RPMI7951 (cell line): Measurements from ENCODE around the gene ACD. TPM values are rescaled to one million over a fixed set of nuclear protein-coding genes. Genes with fewer than 3 reads are reported as not detected.

Experiments used
- DNase-seq: peaks from one replicate; pipeline ENCODE4 v3.0.0-alpha.2; 2012; ENCODE audit warnings: low read depth
- total RNA-seq: library from RNA; depleted of rRNA; stranded (reverse); fragments of >200 nt; shearing (Covaris generic); gene quantifications from 2 replicates; pipeline ENCODE4 v1.2.3, GENCODE V29; 2014; rRNA removed

The ACD gene
- total RNA-seq, 1 experiment from 2014 or later = 47.2 TPM

GRCh38 chr16:67647681-67648080 lies 12.4 kb downstream of the ACD start:
- no peak for DNase-seq

DNA sequence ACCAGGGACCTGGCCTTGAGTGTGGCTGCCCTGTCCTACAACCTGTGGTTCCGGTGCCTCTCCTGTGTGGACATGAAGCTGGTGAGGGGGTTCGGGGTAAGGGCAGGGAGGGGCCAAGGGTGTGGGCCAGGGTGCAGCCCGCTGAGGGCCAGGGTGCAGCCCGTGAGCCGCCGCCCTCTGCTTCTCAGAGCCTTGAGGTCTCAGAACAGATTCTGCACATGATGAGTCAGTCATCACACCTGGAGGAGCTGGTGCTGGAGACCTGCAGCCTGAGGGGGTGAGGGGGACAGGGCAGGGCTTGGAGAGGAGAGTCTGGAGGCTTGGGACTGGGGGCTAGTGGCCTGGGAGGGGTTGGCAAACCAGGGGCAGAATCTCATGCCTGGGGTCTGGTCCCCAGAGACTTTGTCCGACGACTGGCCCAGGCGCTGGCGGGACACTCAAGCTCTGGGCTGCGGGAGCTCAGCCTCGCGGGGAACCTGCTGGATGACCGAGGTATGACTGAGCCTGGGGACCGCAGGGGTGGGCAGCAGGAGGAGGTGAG lies 12.9 kb downstream of the ACD start:
- no peak for DNase-seq

GRCh38 chr16:67645397-67646121 lies 14.5 kb downstream of the ACD start:
- no peak for DNase-seq

- no peak for DNase-seq
Measured at GRCh38 chr16:67644038-67644437, 16.0 kb downstream of the ACD start.

DNA sequence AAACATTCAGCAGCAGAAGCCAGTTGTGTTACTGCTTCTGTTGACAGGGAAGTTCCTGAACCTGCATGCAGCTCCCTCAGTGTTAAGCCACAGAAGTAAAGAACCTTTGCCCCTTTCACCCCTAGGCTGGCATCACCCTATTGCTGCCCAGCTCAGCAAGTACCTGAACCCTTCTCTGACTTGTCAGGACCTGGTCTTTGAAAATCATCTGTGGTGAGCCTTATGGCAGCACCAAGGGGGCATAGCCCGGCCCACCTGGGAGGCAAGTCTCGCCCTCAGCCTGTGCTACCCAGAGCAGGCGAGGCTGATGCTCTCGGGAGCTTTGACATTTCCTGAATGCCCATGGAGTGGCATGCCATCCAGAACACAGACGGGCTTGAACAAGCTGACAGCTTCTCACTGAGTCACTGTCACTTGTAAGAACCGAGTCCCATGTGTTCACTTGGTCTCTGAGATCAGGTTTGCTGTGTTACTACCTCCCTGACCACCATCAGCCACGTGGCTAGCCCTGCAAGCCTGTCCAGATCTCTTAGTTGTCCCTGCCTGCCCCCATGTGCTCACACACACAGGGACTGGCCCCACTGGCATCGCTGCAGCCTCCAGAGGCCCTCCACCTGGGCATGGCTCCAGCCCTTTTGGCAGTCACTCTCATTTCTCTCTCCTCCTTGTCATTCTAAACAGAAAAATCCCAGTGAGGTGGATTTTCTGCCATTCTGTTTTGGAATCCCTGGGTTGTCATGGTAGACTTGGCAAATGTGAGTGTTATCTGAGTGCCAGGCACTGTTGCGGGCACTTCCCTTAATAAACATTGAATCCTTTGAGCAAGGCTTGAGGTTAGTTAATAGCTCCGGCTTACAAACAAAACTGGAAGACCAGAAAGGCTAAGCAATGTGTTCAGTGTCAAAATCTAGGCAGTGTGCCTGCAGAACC lies 18.0 kb downstream of the ACD start:
- DNase-seq = no peak

- DNase-seq = no peak
Measured at GRCh38 chr16:67637625-67638024, 22.4 kb downstream of the ACD start.

GRCh38 chr16:67636713-67637112 lies 23.3 kb downstream of the ACD start:
- no peak for DNase-seq

DNA sequence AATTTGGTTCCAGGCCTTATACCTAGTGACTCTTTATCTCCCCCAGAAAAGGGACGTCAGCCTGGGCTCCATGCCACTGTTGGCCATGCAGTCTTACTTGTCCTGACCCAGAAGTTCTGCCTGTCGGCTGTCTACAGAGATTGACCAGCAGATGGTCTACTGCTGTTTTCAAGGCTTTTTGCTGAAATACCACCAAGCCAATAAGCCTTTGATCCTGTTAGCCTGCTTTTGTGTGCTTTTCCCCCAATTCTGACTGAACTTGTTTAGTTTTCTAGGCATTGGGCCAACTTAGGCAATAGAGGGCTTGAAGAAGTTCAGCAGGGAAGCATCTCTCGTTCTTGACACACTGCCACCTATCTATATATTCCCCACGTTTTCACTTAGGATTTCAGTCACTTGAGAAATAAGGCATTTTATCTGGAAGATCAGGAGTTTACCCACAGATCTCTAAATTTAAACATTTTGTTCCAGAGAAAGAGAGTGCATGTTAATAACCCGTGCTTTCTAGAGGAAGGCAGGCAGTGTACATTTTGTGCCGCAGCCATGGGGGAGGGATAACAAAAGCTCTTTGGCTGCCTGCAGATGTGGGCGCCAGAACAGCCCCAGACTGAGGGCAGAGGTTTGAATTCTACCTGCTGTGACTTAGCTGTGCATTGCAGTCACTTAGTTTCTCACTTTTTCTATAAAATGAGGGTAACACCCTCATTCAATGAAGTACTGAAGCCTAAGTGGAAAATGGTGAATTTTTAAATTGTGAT lies 27.5 kb downstream of the ACD start:
- no peak for DNase-seq

- DNase-seq = no peak
Measured at GRCh38 chr16:67628216-67628615, 31.8 kb downstream of the ACD start.

DNA sequence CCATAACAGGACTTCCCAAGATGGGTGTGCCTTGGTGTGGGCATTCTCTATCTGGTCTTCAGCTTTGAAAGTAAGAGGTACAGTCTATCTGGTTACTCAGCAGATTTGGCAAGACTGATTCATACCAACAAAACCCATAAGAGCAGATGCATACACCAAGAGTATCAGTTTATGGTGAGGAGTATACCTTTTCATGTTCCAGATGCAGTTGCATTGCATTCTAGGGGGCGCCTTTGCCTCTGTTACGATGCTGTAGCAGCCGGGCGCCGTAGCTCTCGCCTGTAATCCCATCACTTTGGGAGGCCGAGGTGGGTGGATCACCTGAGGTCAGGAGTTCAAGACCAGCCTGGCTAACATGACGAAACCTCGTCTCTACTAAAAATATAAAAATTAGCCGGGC lies 46.3 kb downstream of the ACD start:
- no peak for DNase-seq

DNA sequence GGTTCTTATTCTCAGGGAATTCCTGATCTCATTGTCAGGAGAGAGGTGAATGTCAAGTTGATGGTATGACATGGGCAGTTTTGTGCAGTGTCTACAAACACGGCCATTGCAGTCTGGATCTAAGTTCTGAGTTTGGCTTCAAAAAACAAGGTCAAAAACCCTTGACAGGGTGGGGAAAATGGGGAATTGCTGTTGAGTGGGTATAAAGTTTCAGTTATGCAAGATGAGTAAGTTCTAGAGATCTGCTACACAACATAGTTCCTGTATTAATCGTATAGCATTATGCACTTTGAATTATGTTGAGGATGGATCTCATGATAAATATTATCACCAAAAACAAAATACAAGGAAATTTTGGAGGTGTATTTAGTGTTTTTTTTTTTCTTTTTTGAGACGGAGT lies 51.7 kb downstream of the ACD start:
- DNase-seq = no peak

Other genes starting within 250 kb of the ACD start
- 1.4 and 2.0 TPM in 2 replicates for gene ZDHHC1, start 243.8 kb downstream of the ACD start, total RNA-seq
- not detected in 2 replicates for gene HSD11B2, start 229.1 kb downstream of the ACD start, total RNA-seq
- 121 and 141 TPM in 2 replicates for gene ATP6V0D1, start 179.1 kb downstream of the ACD start, total RNA-seq
- gene AGRP, start 176.7 kb downstream of the ACD start, total RNA-seq = not detected in 2 replicates
- gene RIPOR1, start 131.4 kb downstream of the ACD start, total RNA-seq = 9.0 and 11.5 TPM in 2 replicates
- 27.9 and 29.6 TPM in 2 replicates for gene CTCF, start 97.7 kb downstream of the ACD start, total RNA-seq
- 0.10 and 0.12 TPM in 2 replicates for gene CARMIL2, start 15.1 kb downstream of the ACD start, total RNA-seq
- 1.6 and 1.9 TPM in 2 replicates for gene PARD6A, start 700 bp upstream of the ACD start, total RNA-seq
- gene ENKD1, start 6.5 kb upstream of the ACD start, total RNA-seq = 13.6 and 14.8 TPM in 2 replicates
- gene C16orf86, start 6.6 kb upstream of the ACD start, total RNA-seq = 6.4 and 7.5 TPM in 2 replicates
- gene GFOD2, start 59.1 kb upstream of the ACD start, total RNA-seq = 11.1 and 12.4 TPM in 2 replicates
- 2.6 and 2.9 TPM in 2 replicates for gene RANBP10, start 146.3 kb upstream of the ACD start, total RNA-seq
- 0.49 TPM in 1 of 2 replicates, not detected in the other for gene TSNAXIP1, start 146.6 kb upstream of the ACD start, total RNA-seq
- gene THAP11, start 182.1 kb upstream of the ACD start, total RNA-seq = 36.2 and 41.8 TPM in 2 replicates
- gene NUTF2, start 186.7 kb upstream of the ACD start, total RNA-seq = 392 and 459 TPM in 2 replicates
- 28.5 and 31.2 TPM in 2 replicates for gene CENPT, start 187.4 kb upstream of the ACD start, total RNA-seq
- 39.7 and 42.4 TPM in 2 replicates for gene EDC4, start 212.8 kb upstream of the ACD start, total RNA-seq
- gene NRN1L, start 224.6 kb upstream of the ACD start, total RNA-seq = 1.3 TPM in 1 of 2 replicates, not detected in the other
- 4.7 and 5.5 TPM in 2 replicates for gene PSKH1, start 233.0 kb upstream of the ACD start, total RNA-seq